Adipose tissue (tissue), 3 donors: ENCODE measurements around the gene FYB1. TPM values are rescaled to one million over a fixed set of nuclear protein-coding genes. Genes with fewer than 3 reads are reported as not detected.

Source experiments
- H3K27ac ChIP-seq: one replicate; pipeline ENCODE4 v1.5.1; 2013; ENCODE audit warnings: low read depth, low read length
- WGBS, 3 donors: extraction: QIAGEN DNeasy Blood & Tissue Kit; methylation state at CpG; one replicate each; pipeline ENCODE4 v1.1.7; 2013; 5-methylcytosine and 5-hydroxymethylcytosine counted together
- polyA plus RNA-seq, 3 donors: library from polyadenylated mRNA; stranded (reverse); fragments of 200-250 nt; gene quantifications; one replicate each; pipeline ENCODE4 v1.2.3, GENCODE V29; 2013
- donor health status: healthy with polysubstance abuse.
- donor health status: Bipolar disorder and iron deficiency.
- donor health status: healthy.

The FYB1 gene
- polyA plus RNA-seq, 3 donors: 1.1 to 12.1 (median 4.9) TPM

GRCh38 chr5:39148983-39149534 is 70.3 kb downstream of the FYB1 start:
- H3K27ac ChIP-seq: no peak overlapping the region

- no peak overlapping the region for H3K27ac ChIP-seq
- WGBS, 3 donors: 82 to 94% (median 91%) methylated on average over 4 of the region's 4 CpGs
These were observed 72.4 kb downstream of the FYB1 start for GRCh38 chr5:39146831-39147540.

- 81 to 85% (median 84%) methylated on average over 3 of the region's 3 CpGs for WGBS, 3 donors
- no peak overlapping the region for H3K27ac ChIP-seq
These were observed 76.1 kb downstream of the FYB1 start for GRCh38 chr5:39143151-39143860.

GRCh38 chr5:39140558-39141168 is 78.7 kb downstream of the FYB1 start:
- no peak overlapping the region for H3K27ac ChIP-seq
- WGBS, 3 donors: 81 to 93% (median 89%) methylated on average over 7 of the region's 7 CpGs

- 62 to 79% (median 74%) methylated on average over 2 of the region's 2 CpGs for WGBS, 3 donors
- H3K27ac ChIP-seq: no peak overlapping the region
These were observed 80.5 kb downstream of the FYB1 start for GRCh38 chr5:39138892-39139291.

- no peak overlapping the region for H3K27ac ChIP-seq
- 55 to 69% (median 68%) methylated on average over 9 of the region's 9 CpGs for WGBS, 3 donors
These were observed 81.4 kb downstream of the FYB1 start for GRCh38 chr5:39137819-39138451.

GRCh38 chr5:39137391-39137790 is 82.0 kb downstream of the FYB1 start:
- H3K27ac ChIP-seq: no peak overlapping the region
- 86 to 98% (median 95%) methylated on average over 2 of the region's 2 CpGs for WGBS, 3 donors

GRCh38 chr5:39132792-39133191 is 86.6 kb downstream of the FYB1 start:
- WGBS, 3 donors: 50 to 95% (median 86%) methylated on average over 3 of the region's 3 CpGs
- no peak overlapping the region for H3K27ac ChIP-seq

- WGBS, 3 donors: 60 to 85% (median 79%) methylated on average over 3 of the region's 3 CpGs
- no peak overlapping the region for H3K27ac ChIP-seq
These were observed 87.3 kb downstream of the FYB1 start for GRCh38 chr5:39132128-39132447.

GRCh38 chr5:39131210-39132127 is 87.9 kb downstream of the FYB1 start:
- no peak overlapping the region for H3K27ac ChIP-seq
- 53 to 67% (median 65%) methylated on average over 3 of the region's 3 CpGs for WGBS, 3 donors

GRCh38 chr5:39130716-39131115 is 88.6 kb downstream of the FYB1 start:
- 68 to 84% (median 84%) methylated on average over 1 of the region's 1 CpG for WGBS, 3 donors
- no peak overlapping the region for H3K27ac ChIP-seq

GRCh38 chr5:39121922-39122321 is 97.4 kb downstream of the FYB1 start:
- WGBS, 3 donors: 74 to 89% (median 83%) methylated on average over 2 of the region's 2 CpGs
- no peak overlapping the region for H3K27ac ChIP-seq

- 51 to 85% (median 80%) methylated on average over 1 of the region's 1 CpG for WGBS, 3 donors
- H3K27ac ChIP-seq: no peak overlapping the region
These were observed 98.0 kb downstream of the FYB1 start for GRCh38 chr5:39121315-39121714.

GRCh38 chr5:39120052-39120420 is 99.3 kb downstream of the FYB1 start:
- no peak overlapping the region for H3K27ac ChIP-seq
- WGBS, 3 donors: 84 to 90% (median 85%) methylated on average over 1 of the region's 1 CpG

GRCh38 chr5:39119404-39120051 is 99.8 kb downstream of the FYB1 start:
- 71 to 81% (median 79%) methylated on average over 3 of the region's 3 CpGs for WGBS, 3 donors

GRCh38 chr5:39118638-39119037 is 100.7 kb downstream of the FYB1 start:
- 35 to 90% (median 79%) methylated on average over 2 of the region's 2 CpGs for WGBS, 3 donors
- H3K27ac ChIP-seq: no peak overlapping the region

More at GRCh38 chr5:39119404-39120051, 99.8 kb downstream of the FYB1 start:
- H3K27ac ChIP-seq: no peak overlapping the region

GRCh38 chr5:39117401-39117800 is 102.0 kb downstream of the FYB1 start:
- 69 to 79% (median 78%) methylated on average over 2 of the region's 2 CpGs for WGBS, 3 donors
- H3K27ac ChIP-seq: no peak overlapping the region
